WTC11 (cell line): Measurements from ENCODE around the gene CTBP1. TPM values are rescaled to one million over a fixed set of nuclear protein-coding genes. Genes with fewer than 3 reads are reported as not detected.

Experiments used
- ATAC-seq: fragments of 200-7000 bp; cut with Tn5 transposase; 2 replicates; pipeline ENCODE4 v1.10.0; 2021; ENCODE audit warnings: mild to moderate bottlenecking, moderate library complexity
- CTCF ChIA-PET: fragments of 300-600 bp; sonication (Branson Sonifier 250); formaldehyde crosslinking; loops from one replicate; lab custom pipeline; 2021; ENCODE audit warnings: antibody characterized with exemption; lab: Charles Lee
- POLR2A ChIA-PET: fragments of 350-600 bp; sonication (Branson Sonifier 250); formaldehyde crosslinking; loops from one replicate; lab custom pipeline; 2021; ENCODE audit warnings: antibody characterized with exemption; lab: Charles Lee
- DNase-seq: peaks from one replicate; pipeline ENCODE4 v3.0.0; 2021; ENCODE audit warnings: low spot score
- H3K27ac Mint-ChIP-seq: 2 replicates; pipeline ENCODE4 v1.8.0; 2021; ENCODE audit warnings: mixed read lengths
- H3K27me3 Mint-ChIP-seq: 2 replicates; pipeline ENCODE4 v1.8.0; 2021; ENCODE audit warnings: low read depth, mild to moderate bottlenecking, moderate library complexity, mixed read lengths
- H3K36me3 Mint-ChIP-seq: 2 replicates; pipeline ENCODE4 v1.8.0; 2021; ENCODE audit warnings: mixed read lengths
- H3K4me1 Mint-ChIP-seq: 2 replicates; pipeline ENCODE4 v1.8.0; 2022; ENCODE audit warnings: mixed read lengths
- H3K4me3 Mint-ChIP-seq: 2 replicates; pipeline ENCODE4 v1.8.0; 2021; ENCODE audit warnings: mild to moderate bottlenecking, moderate library complexity, mixed read lengths
- H3K9me3 Mint-ChIP-seq: 2 replicates; pipeline ENCODE4 v1.8.0; 2021; ENCODE audit warnings: mixed read lengths
- ARID4B ChIP-seq: sonication (generic); formaldehyde crosslinking; IDR thresholded peaks from 2 replicates; pipeline ENCODE4 v1.8.0; 2023; ENCODE audit warnings: missing genetic modification reagents, mild to moderate bottlenecking, borderline replicate concordance
- CREM ChIP-seq: sonication (generic); formaldehyde crosslinking; IDR thresholded peaks from 2 replicates; pipeline ENCODE4 v1.8.1; 2022; ENCODE audit warnings: mild to moderate bottlenecking, missing genetic modification reagents, moderate library complexity
- MYBL2 ChIP-seq: sonication (generic); formaldehyde crosslinking; IDR thresholded peaks from 2 replicates; pipeline ENCODE4 v1.8.1; 2023; ENCODE audit warnings: mild to moderate bottlenecking, moderate library complexity, missing genetic modification reagents
- SP1 ChIP-seq: sonication (generic); formaldehyde crosslinking; conservative IDR thresholded peaks from 2 replicates; pipeline ENCODE4 v1.8.1; 2022; ENCODE audit warnings: missing genetic modification reagents
- TEAD1 ChIP-seq: sonication (generic); formaldehyde crosslinking; IDR thresholded peaks from 2 replicates; pipeline ENCODE4 v1.8.0; 2022; ENCODE audit warnings: mild to moderate bottlenecking, missing genetic modification reagents
- USF1 ChIP-seq: sonication (generic); formaldehyde crosslinking; IDR thresholded peaks from 2 replicates; pipeline ENCODE4 v1.8.0; 2022; ENCODE audit warnings: mild to moderate bottlenecking, missing genetic modification reagents
- ZNF219 ChIP-seq: sonication (generic); formaldehyde crosslinking; IDR thresholded peaks from 2 replicates; pipeline ENCODE4 v1.8.0; 2023; ENCODE audit warnings: missing genetic modification reagents, mild to moderate bottlenecking, borderline replicate concordance
- ZNF281 ChIP-seq: sonication (generic); formaldehyde crosslinking; IDR thresholded peaks from 2 replicates; pipeline ENCODE4 v1.8.0; 2023; ENCODE audit warnings: mild to moderate bottlenecking, missing genetic modification reagents
- ZNF396 ChIP-seq: fragments of 250-450 bp; sonication (Bioruptor Pico); IDR thresholded peaks from 2 replicates; pipeline ENCODE4 v1.8.0; 2021; ENCODE audit warnings: mild to moderate bottlenecking, moderate library complexity, borderline replicate concordance
- total RNA-seq: library from RNA; stranded (reverse); gene quantifications from 3 replicates; pipeline ENCODE4 v1.2.3, GENCODE V29; 2021
- TF ChIP-seq, protein P1 (sequence below): sonication (generic); formaldehyde crosslinking; IDR thresholded peaks from 2 replicates; pipeline ENCODE4 v1.8.1; 2023; ENCODE audit warnings: mild to moderate bottlenecking, moderate library complexity, missing genetic modification reagents
- TF ChIP-seq, protein P2 (sequence below): sonication (generic); formaldehyde crosslinking; IDR thresholded peaks from 2 replicates; pipeline ENCODE4 v1.8.1; 2023; ENCODE audit warnings: mild to moderate bottlenecking, missing genetic modification reagents

CTBP1 gene
- total RNA-seq, 1 experiment from 2014 or later, result 143 TPM

DNA sequence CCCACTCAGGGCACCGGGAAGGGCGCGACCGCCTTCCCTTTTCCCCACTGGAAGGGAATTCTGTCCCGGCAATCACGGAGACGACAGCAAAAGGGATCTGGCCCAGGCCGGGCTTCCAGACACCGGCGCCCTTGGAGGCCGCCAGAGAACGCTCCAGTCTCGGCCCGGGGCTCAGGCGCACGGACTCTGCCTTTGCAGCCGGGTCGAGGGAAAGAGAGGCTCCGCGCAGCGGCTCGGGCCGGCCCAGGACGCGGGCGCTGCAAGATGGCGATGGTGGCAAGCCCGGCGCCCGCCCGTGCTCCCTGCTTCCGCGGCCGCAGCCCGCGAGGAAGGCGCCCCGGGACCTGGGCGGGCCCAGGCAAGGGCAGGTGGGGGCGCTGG lies 1.1 kb downstream of the CTBP1 start:
- TF ChIP-seq TEAD1 (0 out of 2 replicates have a peak, but pooled peaks have one; percentile 20), MYBL2 (CRISPR knock-in tag) (peak; percentile 70; the same call in 1 of the 2 replicates), ARID4B (CRISPR knock-in tag) (peak; percentile 58; the same call in 1 of the 2 replicates), SP1 (CRISPR knock-in tag) (peak; percentile 43), ZNF281 (no peak), USF1 (CRISPR knock-in tag) (0 out of 2 replicates have a peak, but pooled peaks have one; percentile 26), ZNF396 (CRISPR knock-in tag) (no peak), ZNF219 (CRISPR knock-in tag) (0 out of 2 replicates have a peak, but pooled peaks have one; percentile 42), CREM (CRISPR knock-in tag) (0 out of 2 replicates have a peak, but pooled peaks have one; percentile 7)
- TF ChIP-seq, protein P1, sequence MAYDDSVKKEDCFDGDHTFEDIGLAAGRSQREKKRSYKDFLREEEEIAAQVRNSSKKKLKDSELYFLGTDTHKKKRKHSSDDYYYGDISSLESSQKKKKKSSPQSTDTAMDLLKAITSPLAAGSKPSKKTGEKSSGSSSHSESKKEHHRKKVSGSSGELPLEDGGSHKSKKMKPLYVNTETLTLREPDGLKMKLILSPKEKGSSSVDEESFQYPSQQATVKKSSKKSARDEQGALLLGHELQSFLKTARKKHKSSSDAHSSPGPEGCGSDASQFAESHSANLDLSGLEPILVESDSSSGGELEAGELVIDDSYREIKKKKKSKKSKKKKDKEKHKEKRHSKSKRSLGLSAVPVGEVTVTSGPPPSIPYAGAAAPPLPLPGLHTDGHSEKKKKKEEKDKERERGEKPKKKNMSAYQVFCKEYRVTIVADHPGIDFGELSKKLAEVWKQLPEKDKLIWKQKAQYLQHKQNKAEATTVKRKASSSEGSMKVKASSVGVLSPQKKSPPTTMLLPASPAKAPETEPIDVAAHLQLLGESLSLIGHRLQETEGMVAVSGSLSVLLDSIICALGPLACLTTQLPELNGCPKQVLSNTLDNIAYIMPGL (CRISPR knock-in tag), result peak; percentile 69; the same call in 1 of the 2 replicates
- TF ChIP-seq, protein P2, sequence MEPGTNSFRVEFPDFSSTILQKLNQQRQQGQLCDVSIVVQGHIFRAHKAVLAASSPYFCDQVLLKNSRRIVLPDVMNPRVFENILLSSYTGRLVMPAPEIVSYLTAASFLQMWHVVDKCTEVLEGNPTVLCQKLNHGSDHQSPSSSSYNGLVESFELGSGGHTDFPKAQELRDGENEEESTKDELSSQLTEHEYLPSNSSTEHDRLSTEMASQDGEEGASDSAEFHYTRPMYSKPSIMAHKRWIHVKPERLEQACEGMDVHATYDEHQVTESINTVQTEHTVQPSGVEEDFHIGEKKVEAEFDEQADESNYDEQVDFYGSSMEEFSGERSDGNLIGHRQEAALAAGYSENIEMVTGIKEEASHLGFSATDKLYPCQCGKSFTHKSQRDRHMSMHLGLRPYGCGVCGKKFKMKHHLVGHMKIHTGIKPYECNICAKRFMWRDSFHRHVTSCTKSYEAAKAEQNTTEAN (CRISPR knock-in tag), result 0 out of 2 replicates have a peak, but pooled peaks have one; percentile 44
- ATAC-seq (no peak), DNase-seq (peak; percentile 47)
- Mint-ChIP-seq H3K4me1 (peaks cover 16% of the 10 kb centered on the region), H3K27me3 (peaks cover 15% of the 10 kb centered on the region), H3K27ac (no peak overlapping the region), H3K9me3 (peaks cover 25% of the 10 kb centered on the region), H3K36me3 (peaks cover 30% of the 10 kb centered on the region), H3K4me3 (peak overlapping the region; percentile 70)
- POLR2A ChIA-PET, result interaction anchor here (1.0 kb wide), 1 partner anchor 39 kb away, joined by 3 read pairs; no protein-coding TSS in a partner anchor
- CTCF ChIA-PET, result interaction anchor here (1.0 to 1.6 kb wide), 2 partner anchors 98 to 108 kb away, joined by 4 to 5 read pairs; no protein-coding TSS in a partner anchor
